GM23338 (cell line): Measurements from ENCODE around the gene CSF2RB. TPM values are rescaled to one million over a fixed set of nuclear protein-coding genes. Genes with fewer than 3 reads are reported as not detected.

Experiments
- ATAC-seq: fragments of 200-7000 bp; cut with Tn5 transposase; 3 replicates; pipeline ENCODE4 v1.9.1; 2020
- DNase-seq: peaks from one replicate; pipeline ENCODE4 v3.0.0-alpha.2; 2015; ENCODE audit warnings: low spot score
- H2AFZ ChIP-seq: fragments of 200-600 bp; sonication (generic); 2 replicates; pipeline ENCODE4 v1.8.0; 2016; ENCODE audit warnings: antibody characterized with exemption, mild to moderate bottlenecking, moderate library complexity
- H3F3A ChIP-seq: fragments of 200-600 bp; sonication (generic); replicated peaks from 2 replicates; pipeline ENCODE4 v1.8.0; 2017; ENCODE audit warnings: antibody characterized with exemption, mixed run types, low read depth
- H3K27ac ChIP-seq: fragments of 200-600 bp; sonication (generic); 2 replicates; pipeline ENCODE4 v1.6.1; 2016; ENCODE audit warnings: low read depth
- H3K27me3 ChIP-seq: fragments of 200-600 bp; sonication (generic); 2 replicates; pipeline ENCODE4 v1.8.0; 2016; ENCODE audit warnings: mild to moderate bottlenecking, mixed run types, moderate library complexity; ENCODE audit not compliant: insufficient read depth
- H3K36me3 ChIP-seq: fragments of 200-600 bp; sonication (generic); 2 replicates; pipeline ENCODE4 v1.8.0; 2016; ENCODE audit warnings: mild to moderate bottlenecking; ENCODE audit not compliant: insufficient read depth
- H3K4me1 ChIP-seq: fragments of 200-600 bp; sonication (generic); 2 replicates; pipeline ENCODE4 v1.8.0; 2016; ENCODE audit warnings: mild to moderate bottlenecking, moderate library complexity; ENCODE audit not compliant: insufficient read depth
- H3K4me2 ChIP-seq: fragments of 200-600 bp; sonication (generic); 2 replicates; pipeline ENCODE4 v1.7.1; 2017; ENCODE audit warnings: mixed run types
- H3K4me3 ChIP-seq: fragments of 200-600 bp; sonication (generic); 2 replicates; pipeline ENCODE4 v1.6.1; 2016; ENCODE audit warnings: mixed run types
- H3K79me2 ChIP-seq: fragments of 200-600 bp; sonication (generic); replicated peaks from 2 replicates; pipeline ENCODE4 v1.8.0; 2017; ENCODE audit warnings: mild to moderate bottlenecking; ENCODE audit not compliant: insufficient read depth
- H3K9me2 ChIP-seq: fragments of 200-600 bp; sonication (generic); 2 replicates; pipeline ENCODE4 v1.8.0; 2017; ENCODE audit not compliant: insufficient read depth
- H4K20me1 ChIP-seq: fragments of 200-600 bp; sonication (generic); replicated peaks from 2 replicates; pipeline ENCODE4 v1.8.0; 2017; ENCODE audit warnings: mild to moderate bottlenecking; ENCODE audit not compliant: insufficient read depth
- H3K27ac Mint-ChIP-seq: 2 replicates; pipeline ENCODE4 v1.8.0; 2020; ENCODE audit warnings: inconsistent platforms, mild to moderate bottlenecking, moderate library complexity, mixed read lengths
- H3K27me3 Mint-ChIP-seq: 3 replicates; pipeline ENCODE4 v1.8.0; 2022; ENCODE audit warnings: low read depth, mild to moderate bottlenecking, moderate library complexity, mixed read lengths, inconsistent platforms; ENCODE audit not compliant: insufficient read depth, poor library complexity
- H3K36me3 Mint-ChIP-seq: 3 replicates; pipeline ENCODE4 v1.8.0; 2021; ENCODE audit warnings: low read depth, mild to moderate bottlenecking, inconsistent platforms, moderate library complexity, mixed read lengths
- H3K4me1 Mint-ChIP-seq: 3 replicates; pipeline ENCODE4 v1.8.0; 2020; ENCODE audit warnings: mild to moderate bottlenecking, inconsistent platforms, mixed read lengths
- H3K4me3 Mint-ChIP-seq: 3 replicates; pipeline ENCODE4 v1.8.0; 2021; ENCODE audit warnings: moderate library complexity, mild to moderate bottlenecking, inconsistent platforms, mixed read lengths
- H3K9me3 Mint-ChIP-seq: 3 replicates; pipeline ENCODE4 v1.8.0; 2020; ENCODE audit warnings: moderate library complexity, mild to moderate bottlenecking, inconsistent platforms, mixed read lengths
- CREB1 ChIP-seq: fragments of 250-450 bp; sonication (Bioruptor Pico); IDR thresholded peaks from 2 replicates; pipeline ENCODE4 v1.5.0; 2020; ENCODE audit warnings: low read depth, mild to moderate bottlenecking, moderate library complexity
- EZH2 ChIP-seq: fragments of 200-600 bp; sonication (generic); IDR thresholded peaks from one replicate; pipeline ENCODE4 v1.8.0; 2017; ENCODE audit warnings: antibody characterized with exemption, mild to moderate bottlenecking, low read depth; ENCODE audit not compliant: unreplicated experiment
- EZH2phosphoT487 ChIP-seq: fragments of 200-600 bp; sonication (generic); IDR thresholded peaks from one replicate; pipeline ENCODE4 v1.8.1; 2018; ENCODE audit warnings: antibody characterized with exemption; ENCODE audit not compliant: unreplicated experiment
- JUNB ChIP-seq: IDR thresholded peaks from one replicate; pipeline ENCODE4 v1.6.1; 2016; ENCODE audit warnings: antibody characterized with exemption; ENCODE audit not compliant: unreplicated experiment
- NANOG ChIP-seq: IDR thresholded peaks from 2 replicates; pipeline ENCODE4 v1.6.1; 2016; ENCODE audit warnings: antibody characterized with exemption, borderline replicate concordance
- POLR2AphosphoS5 ChIP-seq: IDR thresholded peaks from 2 replicates; pipeline ENCODE4 v1.6.1; 2016; ENCODE audit warnings: antibody characterized with exemption, low read depth
- STAT1 ChIP-seq: IDR thresholded peaks from one replicate; pipeline ENCODE4 v1.6.1; 2016; ENCODE audit warnings: antibody characterized with exemption; ENCODE audit not compliant: unreplicated experiment
- ZNF114 ChIP-seq: fragments of 250-450 bp; sonication (Bioruptor Pico); IDR thresholded peaks from 2 replicates; pipeline ENCODE4 v1.5.0; 2020; ENCODE audit warnings: mild to moderate bottlenecking, moderate library complexity
- ZNF331 ChIP-seq: fragments of 250-450 bp; sonication (Bioruptor Pico); IDR thresholded peaks from 2 replicates; pipeline ENCODE4 v1.5.0; 2020; ENCODE audit warnings: low read depth, mild to moderate bottlenecking, moderate library complexity
- polyA plus RNA-seq: library from polyadenylated mRNA; unstranded; fragments of >200 nt; fragmentation: Nextera tagmentation; extraction: Ambion mirVana; gene quantifications from 2 replicates; pipeline ENCODE4 v1.2.1, GENCODE V29; 2016
- total RNA-seq: library from RNA; depleted of rRNA; stranded (reverse); fragments of >200 nt; shearing (Covaris generic); gene quantifications from 2 replicates; pipeline ENCODE4 v1.2.3, GENCODE V29; 2014
- TF ChIP-seq, protein P1 (sequence below): fragments of 250-450 bp; sonication (Bioruptor Pico); IDR thresholded peaks from 2 replicates; pipeline ENCODE4 v1.5.0; 2020; ENCODE audit warnings: mild to moderate bottlenecking, moderate library complexity

The CSF2RB gene
- total and polyA plus RNA-seq, 2 experiments from 2014 or later: not detected

- no peak for TF ChIP-seq NANOG
- TF ChIP-seq STAT1: no peak
Observed at GRCh38 chr22:36884349-36885158, 28.9 kb upstream of the CSF2RB start.

DNA sequence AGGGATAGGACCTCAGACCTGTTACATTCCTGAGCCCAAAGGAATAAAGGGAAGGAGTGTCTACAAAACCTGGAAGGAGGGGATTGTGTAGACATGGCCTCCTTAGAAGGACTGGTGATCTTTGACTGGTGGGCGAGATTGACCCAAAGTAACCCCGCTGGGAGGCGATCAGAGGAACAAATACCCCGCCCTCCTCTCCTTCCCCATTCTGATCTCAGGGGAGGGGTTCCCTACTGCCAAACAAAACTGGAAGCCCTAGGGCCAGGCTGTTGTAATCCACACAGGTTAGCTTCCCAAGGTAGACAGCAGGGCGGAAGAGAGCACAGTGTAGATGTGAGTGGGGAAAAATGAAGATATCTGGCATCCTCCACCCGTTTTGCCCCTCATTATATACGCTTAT, 28.0 kb upstream of the CSF2RB start:
- peaks cover 6% of the 10 kb centered on the region for H3K4me1 ChIP-seq
- peaks cover 8% of the 10 kb centered on the region; the same call in 2 of the 3 replicates for H3K4me1 Mint-ChIP-seq
- ATAC-seq (peak; percentile 69), DNase-seq (peak; percentile 43)
- H3K36me3 ChIP-seq: no peaks in the 10 kb centered on the region
- H3K27ac ChIP-seq: no peak overlapping the region
- no peak for TF ChIP-seq STAT1
- TF ChIP-seq EZH2: no peak
- no peak for TF ChIP-seq JUNB
- no peak for TF ChIP-seq ZNF331
- TF ChIP-seq POLR2AphosphoS5: no peak
- TF ChIP-seq CREB1: no peak
- no peak overlapping the region for H3K4me3 Mint-ChIP-seq
- H3K4me3 ChIP-seq: no peak overlapping the region
- H3K9me3 Mint-ChIP-seq: peaks cover 10% of the 10 kb centered on the region
- no peak overlapping the region for H3K27ac Mint-ChIP-seq
- no peak overlapping the region for H2AFZ ChIP-seq
- no peaks in the 10 kb centered on the region for H3F3A ChIP-seq
- H3K27me3 ChIP-seq: no peaks in the 10 kb centered on the region
- H3K36me3 Mint-ChIP-seq: peaks cover 7% of the 10 kb centered on the region; the same call in 2 of the 3 replicates
- no peak overlapping the region for H3K4me2 ChIP-seq
- H4K20me1 ChIP-seq: no peaks in the 10 kb centered on the region
- no peaks in the 10 kb centered on the region for H3K9me2 ChIP-seq
- no peaks in the 10 kb centered on the region for H3K79me2 ChIP-seq
- H3K27me3 Mint-ChIP-seq: peaks cover 2% of the 10 kb centered on the region

More at GRCh38 chr22:36884349-36885158, 28.9 kb upstream of the CSF2RB start:
- H2AFZ ChIP-seq: no peak overlapping the region
- H3K4me3 Mint-ChIP-seq: no peak overlapping the region
- no peak for ATAC-seq
- no peak overlapping the region for H3K27ac Mint-ChIP-seq
- H4K20me1 ChIP-seq: no peaks in the 10 kb centered on the region
- H3K4me2 ChIP-seq: no peak overlapping the region
- no peaks in the 10 kb centered on the region for H3K79me2 ChIP-seq
- peaks cover 6% of the 10 kb centered on the region for H3K27me3 Mint-ChIP-seq
- H3K9me3 Mint-ChIP-seq: peaks cover 11% of the 10 kb centered on the region
- no peaks in the 10 kb centered on the region for H3K9me2 ChIP-seq
- peaks cover 6% of the 10 kb centered on the region for H3K4me1 ChIP-seq
- peaks cover 7% of the 10 kb centered on the region; the same call in 2 of the 3 replicates for H3K36me3 Mint-ChIP-seq
- DNase-seq: no peak
- H3K27me3 ChIP-seq: no peaks in the 10 kb centered on the region
- H3K4me3 ChIP-seq: no peak overlapping the region
- H3K27ac ChIP-seq: no peak overlapping the region
- no peaks in the 10 kb centered on the region for H3K36me3 ChIP-seq
- H3F3A ChIP-seq: no peaks in the 10 kb centered on the region
- H3K4me1 Mint-ChIP-seq: peaks cover 8% of the 10 kb centered on the region; the same call in 2 of the 3 replicates

DNA sequence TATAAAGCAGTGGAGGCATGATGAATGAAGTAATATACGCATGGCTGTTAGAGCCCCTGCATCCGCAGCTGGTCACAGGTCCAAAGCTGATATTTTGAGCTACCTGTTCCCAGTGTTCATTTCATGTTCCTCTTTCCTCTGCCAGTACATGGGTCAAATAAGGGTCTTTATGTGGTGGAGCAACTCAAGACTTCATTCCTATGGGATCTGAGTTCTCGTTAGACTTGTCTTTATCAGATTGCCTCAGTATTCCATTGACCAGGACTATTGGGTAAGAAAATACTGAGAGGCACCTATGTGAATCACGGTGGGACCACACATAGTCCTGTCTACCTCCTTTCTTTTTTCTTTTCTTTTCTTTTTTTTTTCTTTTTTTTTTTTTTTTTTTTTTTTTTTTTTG, 27.4 kb upstream of the CSF2RB start:
- Mint-ChIP-seq H3K4me1 (peaks cover 8% of the 10 kb centered on the region; the same call in 2 of the 3 replicates), H3K36me3 (peaks cover 7% of the 10 kb centered on the region; the same call in 2 of the 3 replicates), H3K9me3 (peaks cover 8% of the 10 kb centered on the region), H3K27ac (no peak overlapping the region), H3K4me3 (no peak overlapping the region), H3K27me3 (peaks cover 2% of the 10 kb centered on the region)
- Histone ChIP-seq H3F3A (no peaks in the 10 kb centered on the region), H3K4me2 (no peak overlapping the region), H3K27me3 (no peaks in the 10 kb centered on the region), H3K79me2 (no peaks in the 10 kb centered on the region), H3K4me3 (no peak overlapping the region), H3K9me2 (no peaks in the 10 kb centered on the region), H2AFZ (no peak overlapping the region), H3K4me1 (peaks cover 6% of the 10 kb centered on the region), H3K27ac (no peak overlapping the region), H4K20me1 (no peaks in the 10 kb centered on the region), H3K36me3 (no peaks in the 10 kb centered on the region)
- no peak for ATAC-seq
- no peak for DNase-seq
- TF ChIP-seq EZH2phosphoT487 (no peak), ZNF114 (no peak), JUNB (no peak), POLR2AphosphoS5 (no peak), STAT1 (no peak), CREB1 (no peak)
- TF ChIP-seq, protein P1, sequence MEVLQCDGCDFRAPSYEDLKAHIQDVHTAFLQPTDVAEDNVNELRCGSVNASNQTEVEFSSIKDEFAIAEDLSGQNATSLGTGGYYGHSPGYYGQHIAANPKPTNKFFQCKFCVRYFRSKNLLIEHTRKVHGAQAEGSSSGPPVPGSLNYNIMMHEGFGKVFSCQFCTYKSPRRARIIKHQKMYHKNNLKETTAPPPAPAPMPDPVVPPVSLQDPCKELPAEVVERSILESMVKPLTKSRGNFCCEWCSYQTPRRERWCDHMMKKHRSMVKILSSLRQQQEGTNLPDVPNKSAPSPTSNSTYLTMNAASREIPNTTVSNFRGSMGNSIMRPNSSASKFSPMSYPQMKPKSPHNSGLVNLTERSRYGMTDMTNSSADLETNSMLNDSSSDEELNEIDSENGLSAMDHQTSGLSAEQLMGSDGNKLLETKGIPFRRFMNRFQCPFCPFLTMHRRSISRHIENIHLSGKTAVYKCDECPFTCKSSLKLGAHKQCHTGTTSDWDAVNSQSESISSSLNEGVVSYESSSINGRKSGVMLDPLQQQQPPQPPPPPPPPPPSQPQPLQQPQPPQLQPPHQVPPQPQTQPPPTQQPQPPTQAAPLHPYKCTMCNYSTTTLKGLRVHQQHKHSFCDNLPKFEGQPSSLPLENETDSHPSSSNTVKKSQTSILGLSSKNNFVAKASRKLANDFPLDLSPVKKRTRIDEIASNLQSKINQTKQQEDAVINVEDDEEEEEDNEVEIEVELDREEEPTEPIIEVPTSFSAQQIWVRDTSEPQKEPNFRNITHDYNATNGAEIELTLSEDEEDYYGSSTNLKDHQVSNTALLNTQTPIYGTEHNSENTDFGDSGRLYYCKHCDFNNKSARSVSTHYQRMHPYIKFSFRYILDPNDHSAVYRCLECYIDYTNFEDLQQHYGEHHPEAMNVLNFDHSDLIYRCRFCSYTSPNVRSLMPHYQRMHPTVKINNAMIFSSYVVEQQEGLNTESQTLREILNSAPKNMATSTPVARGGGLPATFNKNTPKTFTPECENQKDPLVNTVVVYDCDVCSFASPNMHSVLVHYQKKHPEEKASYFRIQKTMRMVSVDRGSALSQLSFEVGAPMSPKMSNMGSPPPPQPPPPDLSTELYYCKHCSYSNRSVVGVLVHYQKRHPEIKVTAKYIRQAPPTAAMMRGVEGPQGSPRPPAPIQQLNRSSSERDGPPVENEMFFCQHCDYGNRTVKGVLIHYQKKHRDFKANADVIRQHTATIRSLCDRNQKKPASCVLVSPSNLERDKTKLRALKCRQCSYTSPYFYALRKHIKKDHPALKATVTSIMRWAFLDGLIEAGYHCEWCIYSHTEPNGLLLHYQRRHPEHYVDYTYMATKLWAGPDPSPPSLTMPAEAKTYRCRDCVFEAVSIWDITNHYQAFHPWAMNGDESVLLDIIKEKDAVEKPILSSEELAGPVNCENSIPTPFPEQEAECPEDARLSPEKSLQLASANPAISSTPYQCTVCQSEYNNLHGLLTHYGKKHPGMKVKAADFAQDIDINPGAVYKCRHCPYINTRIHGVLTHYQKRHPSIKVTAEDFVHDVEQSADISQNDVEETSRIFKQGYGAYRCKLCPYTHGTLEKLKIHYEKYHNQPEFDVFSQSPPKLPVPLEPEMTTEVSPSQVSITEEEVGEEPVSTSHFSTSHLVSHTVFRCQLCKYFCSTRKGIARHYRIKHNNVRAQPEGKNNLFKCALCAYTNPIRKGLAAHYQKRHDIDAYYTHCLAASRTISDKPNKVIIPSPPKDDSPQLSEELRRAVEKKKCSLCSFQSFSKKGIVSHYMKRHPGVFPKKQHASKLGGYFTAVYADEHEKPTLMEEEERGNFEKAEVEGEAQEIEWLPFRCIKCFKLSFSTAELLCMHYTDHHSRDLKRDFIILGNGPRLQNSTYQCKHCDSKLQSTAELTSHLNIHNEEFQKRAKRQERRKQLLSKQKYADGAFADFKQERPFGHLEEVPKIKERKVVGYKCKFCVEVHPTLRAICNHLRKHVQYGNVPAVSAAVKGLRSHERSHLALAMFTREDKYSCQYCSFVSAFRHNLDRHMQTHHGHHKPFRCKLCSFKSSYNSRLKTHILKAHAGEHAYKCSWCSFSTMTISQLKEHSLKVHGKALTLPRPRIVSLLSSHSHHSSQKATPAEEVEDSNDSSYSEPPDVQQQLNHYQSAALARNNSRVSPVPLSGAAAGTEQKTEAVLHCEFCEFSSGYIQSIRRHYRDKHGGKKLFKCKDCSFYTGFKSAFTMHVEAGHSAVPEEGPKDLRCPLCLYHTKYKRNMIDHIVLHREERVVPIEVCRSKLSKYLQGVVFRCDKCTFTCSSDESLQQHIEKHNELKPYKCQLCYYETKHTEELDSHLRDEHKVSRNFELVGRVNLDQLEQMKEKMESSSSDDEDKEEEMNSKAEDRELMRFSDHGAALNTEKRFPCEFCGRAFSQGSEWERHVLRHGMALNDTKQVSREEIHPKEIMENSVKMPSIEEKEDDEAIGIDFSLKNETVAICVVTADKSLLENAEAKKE (CRISPR knock-in tag): no peak
